Right ventricle myocardium inferior (tissue), 1 donor: ENCODE results near the gene CD79B. TPM values are rescaled to one million over a fixed set of nuclear protein-coding genes. Genes with fewer than 3 reads are reported as not detected.

Experiments used
- ATAC-seq: fragments of 200-7000 bp; cut with Tn5 transposase; one replicate; pipeline ENCODE4 v1.9.1; 2020; ENCODE audit warnings: mild to moderate bottlenecking, moderate library complexity
- DNase-seq: peaks from one replicate; pipeline ENCODE4 v3.0.0; 2021; ENCODE audit errors: missing footprints
- intact Hi-C: fragments of 100-400 bp; cut with DNase I; formaldehyde crosslinking; loops from one replicate; pipeline ENCODE4 v1.11.0; 2022
- total RNA-seq: library from RNA; stranded (reverse); fragmentation: NEBNext Ultra II Directional; extraction: Animal tissue kit (Norgen Biotek cat#: 25700); gene quantifications from one replicate; pipeline ENCODE4 v1.2.1, GENCODE V29; 2021
- donor health status: DM: no; HTN: yes; CAD: no; lungs with severe emphysema.

The CD79B gene
- total RNA-seq, 1 donor from 2014 or later: 6.9 TPM

DNA sequence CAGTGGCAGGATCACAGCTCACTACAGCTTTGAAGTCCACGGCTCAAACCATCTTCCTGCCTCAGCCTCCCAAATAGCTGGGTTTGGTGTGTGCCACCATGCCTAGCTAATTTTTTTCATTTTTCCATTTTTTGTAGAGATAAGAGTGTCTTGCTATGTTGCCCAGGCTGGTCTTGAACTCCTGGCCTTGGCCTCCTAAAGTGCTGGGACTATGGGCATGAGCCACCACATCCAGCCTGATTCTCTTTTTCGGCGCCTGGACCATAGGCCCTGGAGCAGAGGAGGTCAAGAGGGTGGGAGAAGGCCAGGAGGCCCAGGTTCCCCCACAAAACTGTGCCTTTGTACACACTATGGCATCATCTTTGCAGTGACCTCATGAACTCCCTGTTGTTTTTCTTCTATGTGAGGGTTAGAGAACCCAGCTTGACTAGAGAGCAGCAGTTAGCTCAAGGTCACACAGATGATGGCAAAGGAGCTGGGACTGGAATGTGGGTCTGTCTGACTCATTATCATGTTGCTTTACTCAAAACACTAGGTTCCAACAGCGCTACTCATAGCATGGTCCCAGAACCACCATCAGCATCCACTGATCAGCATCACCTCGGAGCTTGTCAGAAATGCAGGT, 24.3 kb upstream of the CD79B start:
- intact Hi-C loops: no loop called here
- ATAC-seq: no peak

GRCh38 chr17:63955791-63956190, 23.7 kb upstream of the CD79B start:
- intact Hi-C loops: no loop called here
- no peak for ATAC-seq
- no peak for DNase-seq

More for the DNA sequence above, 24.3 kb upstream of the CD79B start:
- no peak for DNase-seq

GRCh38 chr17:63955232-63955631, 23.1 kb upstream of the CD79B start:
- no peak for ATAC-seq
- no peak for DNase-seq
- intact Hi-C loops: no loop called here

- DNase-seq: no peak
- ATAC-seq: peak; percentile 41
- intact Hi-C loops: no loop called here
These were observed 22.4 kb upstream of the CD79B start for GRCh38 chr17:63954402-63955063.

GRCh38 chr17:63950940-63951907, 19.1 kb upstream of the CD79B start:
- intact Hi-C loops: no loop called here
- no peak for ATAC-seq
- no peak for DNase-seq

GRCh38 chr17:63949576-63950250, 17.6 kb upstream of the CD79B start:
- DNase-seq (no peak), ATAC-seq (no peak)
- intact Hi-C loops: loop anchor here (5.0 kb wide), 1 partner anchor 38 kb away; no protein-coding TSS in a partner anchor

GRCh38 chr17:63948521-63948920, 16.4 kb upstream of the CD79B start:
- peak; percentile 20 for DNase-seq
- ATAC-seq: no peak
- intact Hi-C loops: loop anchor here (5.0 kb wide), 1 partner anchor 39 kb away; no protein-coding TSS in a partner anchor

DNA sequence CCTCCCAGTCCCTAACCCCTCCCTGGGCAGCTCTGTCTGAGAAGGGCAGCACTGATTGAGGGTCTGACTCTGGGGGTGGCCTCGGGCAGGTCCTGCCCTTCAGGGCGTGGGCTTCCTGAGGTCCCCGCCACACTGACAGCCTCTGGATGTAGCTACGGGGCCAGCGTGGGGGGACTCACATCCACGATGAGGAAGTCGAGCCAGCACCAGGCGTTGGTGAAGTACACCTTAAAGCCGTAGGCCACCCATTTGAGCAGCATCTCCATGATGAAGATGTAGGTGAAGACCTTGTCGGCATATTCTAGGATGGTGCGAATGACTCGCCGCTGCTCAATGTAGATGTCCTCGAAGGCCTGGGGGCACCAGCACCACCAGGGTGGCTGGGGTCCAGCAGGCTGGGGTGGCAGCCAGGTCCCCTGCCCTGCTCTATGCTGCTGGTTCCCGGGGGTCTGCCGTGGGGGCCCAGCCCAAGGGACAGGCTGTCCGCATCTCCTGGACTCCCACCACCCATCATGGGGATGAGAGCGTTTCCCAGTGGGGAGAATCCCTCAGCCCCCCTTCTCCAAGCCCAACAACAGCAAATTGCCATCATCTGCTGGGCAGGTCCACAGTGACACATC, 15.7 kb upstream of the CD79B start:
- no peak for ATAC-seq
- intact Hi-C loops: loop anchor here (2.0 to 5.0 kb wide), 2 partner anchors 29 to 39 kb away; partner anchors contain the start of gene GH1
- peak; percentile 53 for DNase-seq

DNA sequence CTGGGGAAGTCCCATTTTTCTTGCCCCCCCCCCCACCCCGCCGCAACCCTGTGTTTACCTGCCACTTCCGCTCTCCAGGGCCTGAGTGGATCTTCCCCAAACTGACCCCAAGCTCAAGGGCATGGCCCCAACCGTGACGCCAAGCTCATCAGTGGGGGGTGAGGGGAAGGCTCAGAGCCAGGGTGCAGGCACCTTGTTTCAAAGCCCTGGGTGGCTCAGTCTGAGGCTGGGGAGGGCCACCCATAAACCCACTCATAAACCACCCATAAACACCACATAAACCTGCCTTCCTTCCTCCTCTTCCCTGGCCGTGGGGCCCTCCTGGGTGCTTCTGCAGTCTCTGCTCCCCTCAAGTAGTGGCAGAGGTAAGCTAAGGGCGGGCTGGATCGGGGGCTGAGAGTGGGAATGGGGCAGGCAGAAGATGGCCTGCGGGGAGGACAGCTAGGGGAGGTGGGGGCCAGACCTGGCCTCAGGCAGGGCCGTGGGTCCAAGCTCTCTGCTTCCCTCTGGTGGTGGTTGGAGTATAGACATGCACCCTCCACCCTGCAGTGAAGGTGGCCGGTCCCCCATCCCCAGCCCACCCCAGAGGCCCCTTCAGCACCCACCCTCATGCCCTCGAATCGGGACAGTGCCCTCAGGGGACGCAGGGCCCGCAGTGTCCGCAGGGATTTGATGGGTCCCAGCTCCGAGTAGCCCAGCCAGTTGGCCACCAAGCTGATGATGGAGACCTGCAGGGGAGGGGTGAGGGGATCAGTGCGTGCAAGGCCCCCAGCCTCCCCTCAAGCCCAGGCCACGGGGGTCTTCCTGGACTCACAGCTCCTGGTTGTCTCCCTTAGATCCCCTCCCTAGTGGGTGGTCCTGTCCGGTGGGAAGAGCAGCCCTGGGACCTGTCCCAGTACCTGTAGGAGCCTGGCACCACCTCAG, 14.6 kb upstream of the CD79B start:
- intact Hi-C loops: loop anchor here (2.0 to 5.0 kb wide), 2 partner anchors 28 to 41 kb away; partner anchors contain the start of gene GH1
- peak; percentile 63 for DNase-seq
- peak; percentile 55 for ATAC-seq

DNA sequence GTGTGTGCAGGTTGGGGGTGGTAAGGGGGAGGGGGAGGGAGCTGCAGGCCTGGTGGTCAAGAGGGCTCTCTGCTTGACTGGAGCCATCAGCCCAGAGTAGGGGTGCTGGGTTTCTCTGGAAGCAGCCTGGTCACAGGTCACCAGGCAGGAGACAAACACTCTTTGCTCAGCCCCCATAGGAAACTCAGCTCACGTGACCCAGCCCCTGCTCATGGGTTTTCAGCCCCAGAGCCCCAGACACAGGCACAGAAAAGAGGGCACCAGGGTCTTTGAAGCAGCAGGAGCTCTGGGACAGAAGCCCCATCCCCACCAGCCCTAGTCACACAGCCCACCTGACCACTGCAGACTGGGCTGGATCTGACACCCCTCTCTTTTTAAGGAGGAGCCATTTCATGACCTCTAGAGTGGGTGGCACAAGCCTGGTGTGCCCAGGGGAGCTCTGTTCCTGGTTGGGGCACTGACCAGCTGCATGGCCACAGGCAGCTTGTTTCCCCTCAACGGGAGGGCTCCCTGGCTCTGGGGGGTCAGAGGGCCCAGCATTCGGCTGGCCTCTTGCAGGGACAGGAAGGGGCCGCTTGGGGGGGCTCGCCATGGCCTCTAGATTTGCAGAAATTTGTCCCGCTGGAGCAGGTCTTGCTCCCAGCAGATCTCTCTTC, 13.8 kb upstream of the CD79B start:
- DNase-seq (no peak), ATAC-seq (no peak)
- intact Hi-C loops: loop anchor here (2.0 to 5.0 kb wide), 2 partner anchors 27 to 41 kb away; partner anchors contain the start of gene GH1

- ATAC-seq: no peak
- DNase-seq: peak; percentile 49
- intact Hi-C loops: loop anchor here (5.0 kb wide), 1 partner anchor 42 kb away; no protein-coding TSS in a partner anchor
These were observed 12.8 kb upstream of the CD79B start for GRCh38 chr17:63944736-63945499.

DNA sequence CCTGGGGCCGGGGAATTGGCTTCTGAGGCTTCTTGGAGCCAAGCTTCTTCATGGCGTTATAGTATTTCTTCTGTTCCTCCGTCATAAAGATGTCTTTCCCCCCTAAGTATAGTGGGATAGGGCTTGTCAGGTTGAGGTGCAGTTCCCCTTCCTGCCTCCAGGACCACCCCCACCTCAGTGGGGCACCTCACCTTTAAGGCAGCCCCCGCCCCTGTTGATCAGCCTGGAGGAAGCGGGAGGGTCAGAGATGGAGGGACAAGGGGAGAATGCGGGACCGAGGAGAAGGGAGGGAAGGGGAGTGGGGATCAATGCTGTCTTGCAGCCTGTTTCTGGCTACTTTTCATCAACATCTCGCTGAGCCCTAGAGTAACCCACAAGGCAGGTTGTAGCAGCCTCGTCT, 11.6 kb upstream of the CD79B start:
- DNase-seq: peak; percentile 7
- ATAC-seq: no peak
- intact Hi-C loops: no loop called here

- ATAC-seq (no peak), DNase-seq (peak; percentile 55)
- intact Hi-C loops: no loop called here
These were observed 10.3 kb upstream of the CD79B start for GRCh38 chr17:63942309-63942985.

DNA sequence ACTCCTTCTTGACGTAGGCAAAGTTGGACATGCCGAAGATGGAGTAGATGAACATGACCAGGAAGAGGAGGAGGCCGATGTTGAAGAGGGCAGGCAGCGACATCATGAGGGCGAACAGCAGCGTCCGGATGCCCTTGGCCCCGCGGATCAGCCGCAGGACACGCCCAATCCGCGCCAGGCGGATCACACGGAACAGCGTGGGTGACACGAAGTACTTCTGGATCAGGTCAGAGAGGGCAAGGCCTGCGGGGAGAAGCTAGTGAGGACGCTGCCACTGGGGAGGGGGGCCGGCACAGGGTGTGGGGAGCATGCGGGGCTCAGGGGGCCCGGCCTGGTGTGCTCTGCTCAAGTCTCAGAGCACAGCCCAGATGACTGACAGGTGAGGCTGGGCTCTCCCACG, 9.6 kb upstream of the CD79B start:
- DNase-seq (peak; percentile 41), ATAC-seq (no peak)
- intact Hi-C loops: no loop called here

- ATAC-seq (no peak), DNase-seq (peak; percentile 55)
- intact Hi-C loops: no loop called here
These were observed 9.0 kb upstream of the CD79B start for GRCh38 chr17:63941162-63941561.
